ENCODE measurements around the gene SUMO1.

DNA sequence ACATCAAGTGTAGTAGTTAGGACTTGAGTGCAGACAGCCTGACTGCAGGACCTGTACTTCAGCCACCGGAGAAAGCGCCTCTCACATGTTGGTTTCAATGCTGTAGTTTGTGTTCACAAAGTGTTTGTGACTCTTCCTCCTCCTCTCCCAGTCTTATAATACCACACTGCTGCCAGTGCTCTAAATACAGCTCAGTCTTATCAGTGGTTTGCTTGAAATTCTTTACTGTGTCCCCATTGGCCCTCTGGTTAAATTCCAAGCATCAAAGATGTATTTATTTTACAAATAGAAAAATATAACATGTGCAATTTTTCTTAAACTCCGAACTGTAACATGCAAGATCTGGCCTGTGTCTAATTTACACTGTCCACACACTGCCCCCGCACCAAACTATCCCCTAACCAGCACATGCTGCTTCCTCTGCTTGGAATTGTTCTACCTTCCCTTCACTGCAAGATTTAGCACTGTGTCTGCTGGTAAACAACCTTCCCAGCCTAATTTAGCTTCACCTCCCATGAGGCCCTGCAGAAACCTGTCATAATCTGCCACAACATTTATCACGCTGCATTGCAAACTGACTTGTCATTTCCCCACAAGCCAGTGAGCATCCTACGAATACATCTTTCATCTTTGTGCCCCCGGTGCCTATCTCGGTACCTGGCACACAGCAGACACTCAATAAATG, 77.1 kb downstream of the SUMO1 start:
- no peak for TF ChIP-seq POLR2A (IDR thresholded peaks at IDR 0.05; ENCODE audit: low read length)
- no peak for TF ChIP-seq GATA1 (IDR thresholded peaks at IDR 0.05; ENCODE audit: low read depth, low read length)

Measured in erythroblast (primary cell).